Measurements from ENCODE around the gene HEG1. TPM values are rescaled to one million over a fixed set of nuclear protein-coding genes. Genes with fewer than 3 reads are reported as not detected.

The HEG1 gene
- total and polyA plus RNA-seq, 2 of the 8 experiments (the other 6 are each of a cell fraction or from before 2014, with no cell fraction given): 5.3 to 9.7 TPM

GRCh38 chr3:125077864-125078263, 22.1 kb upstream of the HEG1 start:
- ChIA-PET POLR2A (ENCODE audit: partially characterized antibody) (no interaction called here), CTCF (ENCODE audit: partially characterized antibody) (interaction anchor here (1.2 to 1.6 kb wide), 2 partner anchors 31 to 75 kb away, joined by 3 to 4 read pairs; no protein-coding TSS in a partner anchor)
- Histone ChIP-seq H3K14ac (ENCODE audit: insufficient read length) (no peak overlapping the region), H3K4ac (replicated peaks; ENCODE audit: insufficient read length, low read depth, low read length) (no peak overlapping the region), H2BK15ac (ENCODE audit: low read length) (no peak overlapping the region), H3K79me2 (ENCODE audit: control insufficient read depth in 1 of 2, insufficient read depth in 2 of 2, low read length in 2 of 2) (no peaks in the 10 kb centered on the region), H3K4me2 (ENCODE audit: insufficient read depth in 1 of 2, low read depth in 2 of 2, low read length in 2 of 2) (no peak overlapping the region), H3K23ac (ENCODE audit: insufficient read length) (no peak overlapping the region), H2AFZ (ENCODE audit: low read length) (no peak overlapping the region), H3K4me3 (ENCODE audit: extremely low read depth in 1 of 4, insufficient read depth in 2 of 4, low read depth in 3 of 4, low read length in 4 of 4) (no peak overlapping the region), H3K4me1 (replicated peaks in 1 of 4; ENCODE audit: control insufficient read depth in 3 of 4, insufficient read depth in 4 of 4, low read length in 3 of 4) (peaks cover 0 to 6% (median 3%) of the 10 kb centered on the region in 4 experiments; a peak in 5 of 7 replicates), H3K27me3 (replicated peaks in 1 of 4; ENCODE audit: control insufficient read depth in 3 of 4, extremely low read depth in 1 of 4, insufficient read depth in 3 of 4, low read length in 3 of 4) (no peaks in the 10 kb centered on the region), H2BK20ac (ENCODE audit: low read length) (no peak overlapping the region), H3K9ac (replicated peaks in 1 of 4; ENCODE audit: extremely low read depth in 1 of 4, low read depth in 3 of 4, low read length in 3 of 4) (no peak overlapping the region), H4K8ac (ENCODE audit: extremely low read depth, insufficient read depth, low read length) (no peak overlapping the region), H2BK5ac (ENCODE audit: low read depth, low read length) (no peak overlapping the region), H3K56ac (replicated peaks; ENCODE audit: insufficient read length, low read depth, low read length) (no peak overlapping the region), H3K18ac (ENCODE audit: extremely low read depth, low read length) (no peak overlapping the region), H3K9me3 (ENCODE audit: insufficient read depth in 2 of 2, low read depth in 1 of 2, low read length in 1 of 2) (no peaks in the 10 kb centered on the region), H3K23me2 (ENCODE audit: low read depth, low read length) (no peaks in the 10 kb centered on the region; the same call in 1 of the 2 replicates), H2BK12ac (ENCODE audit: low read depth, low read length) (no peak overlapping the region), H3K79me1 (ENCODE audit: low read depth, low read length) (no peaks in the 10 kb centered on the region), H4K20me1 (replicated peaks in 1 of 2; ENCODE audit: control insufficient read depth in 1 of 2, insufficient read depth in 2 of 2, low read length in 2 of 2) (no peaks in the 10 kb centered on the region), H2AK5ac (ENCODE audit: low read depth, low read length) (no peak overlapping the region), H2BK120ac (replicated peaks; ENCODE audit: low read depth, low read length) (no peak overlapping the region), H3K36me3 (ENCODE audit: control insufficient read depth in 2 of 4, insufficient read depth in 4 of 4, low read length in 3 of 4) (peaks cover 0 to 5% (median 1%) of the 10 kb centered on the region in 4 experiments; a peak in 3 of 8 replicates), H4K5ac (ENCODE audit: insufficient read length, low read depth, low read length) (no peak overlapping the region), H4K91ac (replicated peaks; ENCODE audit: insufficient read length, low read length) (no peak overlapping the region), H3K27ac (ENCODE audit: low read depth, low read length) (no peak overlapping the region)
- no peak for TF ChIP-seq HDAC6 (IDR thresholded peaks at IDR 0.05; ENCODE audit: low read depth, low read length)
- 78% methylated on average over 3 of the region's 3 CpGs; no CpG with 5 or more reads in 1 of the 2 experiments for WGBS, 2 experiments (ENCODE audit: extremely low coverage in 1 of 2, insufficient coverage in 1 of 2, insufficient read length in 1 of 2, insufficient replicate concordance in 2 of 2, low coverage in 1 of 2, low lambda C conversion rate in 2 of 2, missing lambda C conversion rate in 1 of 2)
- DNase-seq (ENCODE audit: low read depth in 1 of 2, low spot score in 2 of 2): no peak
- FAIRE-seq: no peak

Measured in H1 (cell line).